D341Med (cell line): ENCODE data around the gene TARBP1.
"Not testable (repeated sequence)": the region's sequence is repeated elsewhere in the genome, so short reads cannot be mapped to it uniquely, and the experiment has no call there.

Experiments used
- DNase-seq: peaks from one replicate; pipeline ENCODE4 v3.0.0; 2012; ENCODE audit warnings: low spot score

TARBP1 gene

DNA sequence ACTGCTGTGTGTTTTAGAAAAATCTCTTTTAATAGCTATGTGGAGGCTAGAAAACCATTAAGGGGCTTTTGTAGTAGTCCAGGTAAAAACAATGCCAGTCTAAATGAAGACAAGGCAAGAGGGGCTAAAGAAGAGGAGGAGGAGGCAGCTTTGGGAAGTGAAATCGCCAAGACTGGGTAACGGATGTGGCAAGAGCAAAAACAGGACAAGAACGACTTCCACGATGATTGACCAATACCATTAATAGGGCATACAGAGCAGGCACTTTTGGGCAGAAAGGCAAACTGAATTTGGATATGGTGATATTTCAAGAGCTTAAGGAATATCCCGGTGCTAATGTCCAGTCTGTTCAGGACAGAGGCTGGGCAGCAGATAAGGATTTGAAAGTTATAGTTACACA, 83.7 kb downstream of the TARBP1 start:
- no peak for DNase-seq

DNA sequence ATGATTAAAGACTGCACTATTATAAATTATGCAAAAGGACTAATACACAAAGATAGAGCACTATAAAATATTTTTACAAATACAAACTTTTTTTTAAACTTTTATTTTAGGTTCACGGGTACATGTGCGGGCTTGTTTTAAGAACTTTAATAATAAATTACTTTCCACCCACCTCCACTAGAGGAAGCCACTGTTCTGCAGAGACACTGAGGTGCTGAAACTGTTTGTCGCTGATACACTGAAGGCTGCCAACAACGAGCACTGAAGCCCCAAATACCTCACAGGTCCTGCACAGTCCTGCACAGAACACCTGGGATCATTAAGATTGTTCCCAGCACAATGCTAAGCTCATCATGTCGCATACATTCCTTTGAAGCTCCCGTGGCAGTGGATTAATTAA, 85.8 kb downstream of the TARBP1 start:
- DNase-seq = no peak

DNA sequence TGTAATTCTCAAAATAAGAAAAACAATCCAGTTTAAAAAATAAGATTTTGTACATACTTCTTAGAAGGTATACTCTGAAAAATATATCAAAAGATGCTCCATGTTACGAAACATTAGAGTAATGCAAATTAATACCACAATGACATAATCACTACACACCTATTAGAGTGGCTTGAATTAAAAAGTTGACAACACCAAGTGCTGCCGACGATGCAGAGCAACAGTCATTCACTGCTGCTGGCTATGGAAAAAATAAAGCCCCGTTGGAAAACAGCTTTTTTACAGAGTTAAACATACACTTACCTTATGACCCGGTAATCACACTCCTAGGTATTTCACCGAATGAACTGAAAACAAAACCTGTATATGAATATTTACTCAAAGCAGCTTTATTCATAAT, 90.9 kb downstream of the TARBP1 start:
- no peak for DNase-seq

DNA sequence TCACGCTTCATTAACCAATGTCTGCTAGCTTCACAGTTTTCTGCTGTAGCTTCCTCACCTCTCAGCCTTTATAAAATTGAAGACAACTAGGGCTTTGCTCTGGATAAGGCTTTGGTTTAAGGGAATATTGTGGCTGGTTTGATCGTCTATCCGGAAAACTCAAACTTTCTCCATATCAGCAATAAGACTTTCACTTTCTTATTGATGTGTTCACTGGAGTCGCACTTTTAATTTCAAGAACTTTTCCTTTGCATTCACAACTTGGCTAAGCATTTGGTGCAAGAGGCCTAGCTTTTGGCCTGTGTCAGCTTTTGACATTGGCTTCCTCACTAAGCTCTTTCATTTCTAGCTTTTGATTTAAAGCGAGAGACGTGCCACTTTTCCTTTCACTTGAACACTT, 92.9 kb downstream of the TARBP1 start:
- DNase-seq = no peak

DNA sequence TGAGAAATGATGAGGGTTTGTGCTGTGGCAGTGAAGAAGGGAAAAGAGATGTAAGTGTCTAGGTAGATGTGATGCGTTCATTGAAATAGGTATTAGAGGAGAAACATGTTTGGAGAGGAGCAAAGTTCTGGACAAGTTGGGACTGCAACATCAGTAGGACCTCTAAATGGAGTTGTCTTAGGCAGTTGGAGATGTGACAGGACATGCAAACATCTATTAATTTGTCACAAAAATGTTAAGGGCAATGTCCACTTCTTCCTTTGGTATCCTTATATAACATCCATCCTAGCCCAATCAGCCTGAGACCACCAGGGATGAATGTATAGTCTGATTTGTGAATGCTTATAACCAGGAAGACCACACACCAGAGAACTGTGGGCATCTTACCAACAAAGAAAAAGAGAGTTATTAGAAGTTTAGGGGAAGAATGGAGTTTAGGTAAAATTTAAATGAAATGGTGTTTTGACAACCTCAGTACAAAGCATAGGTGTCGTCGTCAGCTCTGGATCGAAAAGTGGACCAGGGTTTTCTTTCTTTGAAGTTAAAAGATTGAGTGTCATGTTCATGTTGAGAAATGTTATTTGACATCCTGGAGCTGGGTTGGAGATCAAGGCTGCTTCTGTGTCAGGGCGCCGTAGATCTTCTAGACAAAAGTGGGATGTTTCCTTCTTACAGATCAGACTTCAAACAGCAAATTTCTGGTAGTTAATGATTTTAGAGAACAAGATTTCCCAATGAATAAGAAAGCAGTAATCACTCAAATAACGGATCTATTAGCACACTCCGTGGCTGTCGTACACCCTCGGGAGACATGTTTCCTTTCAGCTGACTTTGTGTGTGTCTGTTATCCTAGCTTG, 97.1 kb downstream of the TARBP1 start:
- DNase-seq = no peak

DNA sequence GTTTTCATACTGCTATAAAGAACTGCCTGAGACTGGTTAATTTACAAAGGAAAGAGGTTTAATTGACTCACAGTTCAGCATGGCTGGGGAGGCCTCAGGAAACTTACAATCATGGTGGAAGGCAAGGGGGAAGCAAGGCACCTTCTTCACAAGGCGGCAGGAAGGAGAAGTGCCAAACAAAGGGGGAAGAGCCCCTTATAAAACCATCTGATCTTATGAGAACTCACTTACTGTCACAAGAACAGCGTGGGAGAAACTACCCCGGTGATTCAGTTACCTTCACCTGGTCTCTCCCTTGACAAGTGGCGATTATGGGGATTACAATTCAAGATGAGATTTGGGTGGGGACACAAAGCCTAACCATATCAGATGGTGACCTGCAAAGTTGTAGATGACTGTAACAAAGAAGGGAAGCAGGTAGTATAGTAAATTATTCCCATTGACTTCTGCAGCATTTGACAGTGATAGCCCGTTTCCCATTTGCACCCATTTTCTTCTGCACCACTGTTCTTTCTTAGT, 99.3 kb downstream of the TARBP1 start:
- not testable (repeated sequence) for DNase-seq

DNA sequence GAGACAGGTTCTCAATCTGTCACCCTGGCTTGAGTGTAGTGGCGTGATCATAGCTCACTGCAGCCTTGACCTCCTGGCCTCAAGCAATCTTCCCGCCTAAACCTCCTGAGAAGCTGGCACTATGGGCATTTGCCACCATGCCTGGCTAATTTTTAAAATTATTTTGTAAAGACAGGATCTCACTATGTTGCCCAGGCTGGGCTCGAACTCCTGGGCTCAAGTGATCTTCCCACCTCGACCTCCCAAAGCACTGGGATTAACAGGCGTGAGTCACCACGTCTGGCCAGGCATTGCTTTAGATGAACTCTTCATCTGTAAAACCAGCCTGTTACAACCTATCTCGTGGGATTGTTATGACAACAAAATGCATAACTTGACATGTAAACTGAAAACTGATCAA, 103.3 kb downstream of the TARBP1 start:
- DNase-seq = no peak

DNA sequence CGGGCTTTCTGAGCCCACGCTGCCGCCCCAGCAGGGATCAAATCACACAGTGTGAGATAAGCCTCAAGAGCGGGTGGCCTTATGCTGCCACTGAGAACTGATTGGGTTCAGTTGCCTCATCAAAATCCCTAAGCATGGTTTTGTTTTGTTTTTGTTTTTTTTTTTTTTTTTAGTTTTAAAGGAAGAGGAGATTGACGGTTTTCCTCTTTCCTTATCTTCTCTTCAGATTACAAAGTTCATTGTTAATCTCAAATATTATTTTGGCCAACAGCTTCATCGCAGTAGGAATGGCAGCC, 105.1 kb downstream of the TARBP1 start:
- DNase-seq = no peak

DNA sequence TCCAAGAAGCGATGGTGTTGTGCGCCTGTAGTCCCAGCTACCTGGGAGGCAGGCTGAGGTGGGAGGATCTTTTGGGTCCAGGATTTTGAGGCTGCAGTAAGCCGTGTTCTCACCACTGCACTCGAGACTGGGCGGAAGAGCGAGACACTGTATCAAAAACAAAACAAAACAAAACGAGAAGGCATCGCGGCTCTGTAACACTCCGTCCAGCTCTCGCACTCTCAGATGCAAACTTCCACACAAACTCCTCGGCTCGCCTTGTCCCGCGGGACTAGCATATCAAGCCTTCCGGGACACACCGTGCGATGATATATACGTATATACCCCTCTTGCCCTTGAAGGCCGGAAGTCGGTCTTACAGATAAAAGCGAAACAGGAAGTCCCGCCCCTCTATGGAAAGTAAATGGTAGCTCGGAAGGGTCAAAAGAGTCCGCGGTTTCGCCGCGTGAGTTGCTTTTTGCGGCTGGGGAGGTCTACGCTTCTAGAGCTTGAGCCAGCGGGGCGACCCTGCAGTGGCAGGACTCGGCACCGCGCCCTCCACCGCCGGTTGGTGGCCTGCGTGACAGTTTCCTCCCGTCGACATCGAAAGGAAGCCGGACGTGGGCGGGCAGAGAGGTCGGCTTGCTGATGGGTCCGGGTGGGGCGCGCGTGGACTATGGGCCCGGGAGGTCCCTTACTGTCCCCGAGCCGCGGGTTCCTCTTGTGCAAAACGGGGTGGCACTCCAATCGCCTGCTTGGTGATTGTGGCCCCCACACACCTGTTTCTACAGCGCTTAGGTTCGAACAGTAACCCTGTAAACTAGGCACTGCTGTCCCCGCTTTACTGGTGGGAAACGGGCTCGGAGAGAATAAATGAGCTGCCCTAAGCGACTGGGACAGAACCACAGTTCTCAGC, 105.7 kb downstream of the TARBP1 start, which contains the start of gene COA6:
TSS of gene COA6 (plus strand) at position 393 of the 895 bp plus-strand sequence. CDS start at position 404, 11 bp downstream.
- peak; percentile 90 for DNase-seq

DNA sequence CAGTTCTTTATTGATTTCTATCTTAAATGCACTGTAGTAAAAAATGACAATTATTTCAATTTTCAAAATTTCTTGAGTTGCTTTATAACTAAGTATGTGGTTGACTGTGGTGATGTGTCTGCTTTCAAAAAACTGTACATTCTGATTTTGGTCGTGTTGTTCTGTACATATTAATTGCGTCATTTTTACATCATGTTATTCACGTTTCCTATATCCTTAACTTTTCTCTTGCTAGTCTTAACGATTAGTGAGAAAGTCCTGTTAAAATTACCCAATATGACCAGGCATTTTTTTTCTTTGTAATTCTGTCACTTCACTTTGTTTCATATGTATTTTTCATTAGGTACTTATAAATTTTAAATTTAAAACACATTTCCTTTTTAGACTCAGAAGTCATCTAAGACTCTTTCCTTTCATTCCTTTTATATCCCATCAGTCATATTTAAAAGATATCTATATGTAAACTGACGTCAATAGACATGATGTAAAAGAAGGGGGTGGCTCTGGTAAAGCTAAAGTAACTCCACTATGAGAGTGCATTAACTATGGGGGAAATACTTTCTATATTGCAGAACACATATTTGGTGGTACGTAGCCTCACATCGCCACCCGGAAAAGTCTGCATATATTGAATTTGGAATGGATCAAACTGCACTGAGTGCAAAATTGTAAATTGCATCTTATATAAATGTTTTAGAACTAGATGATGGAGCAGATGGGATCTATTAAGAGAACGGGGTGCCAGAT, 106.8 kb downstream of the TARBP1 start:
- no peak for DNase-seq

DNA sequence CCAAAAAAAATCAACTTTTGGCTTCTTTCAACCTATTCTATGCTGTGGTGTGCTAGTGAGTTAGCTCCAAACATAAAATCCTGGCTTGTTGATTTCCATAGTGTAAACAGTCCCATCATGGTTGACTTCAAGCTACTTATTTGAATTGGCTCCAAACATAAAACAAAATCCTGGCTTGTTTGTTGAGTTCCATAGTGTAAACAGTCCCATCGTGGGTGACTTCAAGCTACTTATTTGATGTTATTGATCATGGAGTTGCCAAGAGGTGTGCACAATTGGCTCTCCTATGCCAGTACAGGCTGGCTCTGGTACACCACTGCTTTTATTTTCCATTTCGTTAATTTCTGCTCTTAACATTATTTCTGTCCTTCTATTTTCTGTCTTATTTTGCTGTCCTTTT, 107.6 kb downstream of the TARBP1 start:
- no peak for DNase-seq

DNA sequence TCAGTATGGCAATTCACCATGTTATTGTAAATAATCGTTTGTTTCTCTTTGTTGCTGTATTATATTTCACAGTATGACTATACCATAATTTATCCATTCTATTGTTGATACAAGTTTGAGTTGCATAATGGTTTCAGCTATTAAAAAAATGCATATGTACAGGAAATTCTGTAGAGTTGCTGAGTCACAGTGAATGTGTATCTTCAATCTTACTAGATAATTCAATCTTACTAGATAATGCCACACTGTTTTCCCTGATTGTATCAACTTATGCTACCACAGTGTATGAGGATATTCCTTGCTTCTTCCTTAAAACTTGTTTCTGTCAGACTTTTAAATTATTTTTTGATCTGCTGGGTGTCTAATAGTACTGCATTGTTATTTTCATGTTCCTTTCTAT, 109.2 kb downstream of the TARBP1 start:
- no peak for DNase-seq

DNA sequence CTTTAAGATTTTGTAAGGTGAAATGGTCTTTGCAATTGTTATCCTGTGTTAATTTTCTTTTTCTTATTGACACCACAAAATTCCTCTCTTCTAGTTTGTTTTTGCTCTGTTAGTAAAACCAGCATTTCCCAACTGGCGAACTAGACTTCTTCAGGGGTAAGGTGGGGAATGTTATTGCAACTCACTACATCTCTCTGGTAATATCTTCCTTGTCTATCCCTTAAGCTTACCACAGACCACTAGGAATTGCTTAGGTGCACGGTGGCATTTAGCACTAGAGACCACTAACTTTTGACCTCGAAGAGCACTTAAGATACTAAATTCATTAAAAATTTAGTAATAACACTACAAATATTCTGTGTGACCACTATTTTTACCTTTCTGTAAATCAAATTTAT, 109.9 kb downstream of the TARBP1 start:
- no peak for DNase-seq

DNA sequence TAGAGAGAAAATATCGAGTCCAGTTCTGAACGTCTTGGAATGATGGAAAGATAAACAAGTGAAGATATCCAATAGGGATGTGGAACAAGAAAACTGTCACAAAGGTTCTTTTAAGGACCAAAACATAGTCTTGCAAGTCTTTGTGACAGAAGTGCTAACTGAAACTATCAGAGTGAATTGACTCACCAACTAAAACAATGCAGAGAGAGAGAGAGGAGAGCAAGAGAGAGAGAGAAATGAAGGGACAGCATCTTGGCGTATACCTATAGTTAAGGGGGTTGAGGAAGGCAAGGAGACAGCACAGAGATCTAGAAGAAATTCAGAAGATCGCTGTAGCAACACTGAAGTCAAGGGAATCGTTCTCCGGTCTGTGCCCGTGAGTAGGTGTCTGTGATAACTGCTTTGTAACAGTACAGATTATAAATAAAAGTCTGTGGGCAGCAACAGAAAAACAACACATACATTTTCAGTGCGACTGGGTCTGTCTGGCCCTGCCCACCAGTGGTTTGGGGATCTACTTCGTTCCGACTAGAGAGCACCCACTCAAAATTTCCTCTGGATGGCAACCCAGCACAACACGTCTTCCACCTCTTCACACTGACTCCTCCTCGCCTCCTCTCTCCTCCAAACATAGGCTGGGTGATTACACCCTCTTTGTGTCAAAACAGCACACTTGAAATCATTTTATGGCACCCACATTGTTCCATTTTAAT, 110.5 kb downstream of the TARBP1 start:
- DNase-seq = no peak

DNA sequence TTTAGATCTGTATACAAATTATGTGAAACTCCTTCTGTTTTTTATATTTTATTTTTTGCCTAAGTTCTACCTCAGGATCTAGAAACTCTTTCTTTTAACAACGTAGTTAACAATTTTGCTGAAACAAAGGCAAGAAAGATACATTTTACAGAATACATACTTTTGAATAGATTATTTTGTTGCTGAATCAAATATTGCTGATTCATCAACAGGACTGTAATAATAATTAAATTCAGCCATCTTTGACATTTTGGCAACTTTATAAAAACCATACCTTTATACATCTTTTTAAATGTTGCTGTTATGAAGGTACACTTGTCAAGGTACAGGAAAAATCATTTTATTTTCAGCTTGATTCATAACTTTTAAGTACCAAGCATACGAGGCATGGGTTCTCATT, 116.4 kb downstream of the TARBP1 start:
- DNase-seq = no peak

DNA sequence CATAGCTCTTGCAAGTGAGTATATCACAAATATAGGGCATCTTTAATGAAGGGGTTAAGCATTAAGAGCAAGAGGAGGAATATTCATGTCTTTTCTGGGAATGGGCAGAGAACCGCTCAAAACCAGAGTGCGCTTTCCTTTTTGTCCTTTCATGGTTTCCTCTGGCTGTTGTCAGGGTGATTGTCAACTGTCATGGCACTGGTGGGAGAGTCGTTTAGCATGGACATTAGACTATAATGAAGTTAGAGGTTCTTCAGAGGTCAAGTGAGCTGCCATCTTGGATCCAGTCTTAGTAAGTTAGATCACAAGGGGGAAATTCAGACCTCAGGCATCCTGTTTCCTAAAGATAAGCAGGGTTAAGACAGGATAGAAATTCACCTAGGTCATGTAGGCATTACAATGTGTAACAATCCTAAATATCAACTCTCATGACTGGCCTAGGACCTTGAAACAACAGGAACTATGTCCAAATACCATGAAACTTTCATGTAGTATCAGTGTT, 117.8 kb downstream of the TARBP1 start:
- no peak for DNase-seq

DNA sequence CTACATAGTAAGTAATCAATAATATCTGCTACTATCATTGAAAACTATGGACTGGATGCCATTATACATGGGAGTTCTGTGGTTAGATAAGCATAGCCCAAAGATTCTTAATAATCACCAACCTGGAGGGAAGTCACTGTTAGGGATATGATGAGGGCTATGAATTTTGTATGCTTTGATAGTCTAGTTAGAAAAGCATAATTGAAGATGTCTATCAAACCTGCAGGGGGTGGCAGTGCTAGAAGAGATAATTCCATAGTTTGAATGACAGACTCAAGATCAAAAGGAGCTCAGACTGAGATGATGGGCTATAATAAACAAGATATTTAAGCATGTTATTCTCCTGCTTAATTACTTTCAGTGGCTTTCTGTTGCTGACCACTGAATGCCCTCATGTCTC, 121.1 kb downstream of the TARBP1 start:
- no peak for DNase-seq

DNA sequence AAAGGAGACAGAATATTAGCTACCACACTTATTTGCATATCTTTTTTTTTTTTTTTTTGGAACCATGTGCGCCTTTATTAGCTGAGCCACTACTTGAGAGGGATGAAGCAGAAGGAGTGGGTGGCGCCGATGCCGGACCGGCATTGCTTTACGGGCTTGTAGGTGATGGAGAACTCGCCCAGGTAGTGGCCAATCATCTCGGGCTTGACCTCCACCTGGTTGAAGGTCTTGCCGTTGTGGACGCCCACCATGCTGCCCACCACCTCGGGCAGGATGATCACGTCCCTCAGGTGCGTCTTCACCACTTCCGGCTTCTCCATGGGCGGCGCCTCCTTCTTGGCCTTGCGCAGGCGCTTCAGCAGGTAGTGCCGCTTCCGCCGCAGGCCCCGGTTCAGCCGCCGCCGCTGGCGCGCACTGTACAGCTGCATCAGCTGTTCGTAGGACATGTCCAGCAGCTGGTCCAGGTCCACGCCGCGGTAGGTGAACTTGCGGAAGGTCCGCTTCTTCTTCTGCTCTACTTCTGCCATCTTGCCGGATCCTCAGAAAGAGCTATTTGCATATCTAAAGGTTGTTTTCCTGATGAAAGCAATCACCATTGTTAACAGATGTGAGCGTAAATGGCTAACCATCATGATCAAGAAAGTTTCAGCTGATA, 122.2 kb downstream of the TARBP1 start:
- not testable (repeated sequence) for DNase-seq

DNA sequence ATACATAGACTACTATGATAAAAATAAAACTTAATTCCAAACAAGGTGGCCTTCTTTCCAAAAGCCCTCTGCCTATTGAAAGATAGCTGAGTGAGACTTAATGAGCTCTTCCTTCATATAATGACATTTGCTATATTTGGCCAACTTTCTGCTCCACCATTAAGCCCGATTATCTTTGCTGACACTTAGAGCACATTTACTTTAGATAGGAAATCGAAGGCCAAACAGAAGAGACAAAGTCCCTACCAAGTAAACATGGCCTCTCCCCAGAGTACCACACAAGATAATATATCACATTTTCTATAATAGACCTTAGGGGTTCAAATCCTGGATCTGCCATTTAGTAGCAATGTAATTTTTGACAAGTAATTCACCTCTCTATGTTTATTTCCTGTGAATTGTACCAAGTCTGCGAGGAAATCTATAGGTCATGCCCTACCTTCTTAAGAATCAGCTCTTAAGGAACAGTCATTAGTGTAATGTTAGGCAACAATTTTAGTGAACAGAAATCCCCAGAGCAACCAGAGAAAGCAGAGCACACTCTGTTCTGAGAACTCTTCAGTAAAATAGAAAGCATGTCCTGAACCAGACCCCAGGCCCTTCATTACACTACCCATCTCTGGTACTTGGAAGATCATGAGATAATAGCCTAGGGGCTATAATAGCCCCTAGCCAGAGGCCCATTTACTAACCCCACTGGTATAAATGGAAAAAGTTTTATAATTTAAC, 123.0 kb downstream of the TARBP1 start:
- no peak for DNase-seq

DNA sequence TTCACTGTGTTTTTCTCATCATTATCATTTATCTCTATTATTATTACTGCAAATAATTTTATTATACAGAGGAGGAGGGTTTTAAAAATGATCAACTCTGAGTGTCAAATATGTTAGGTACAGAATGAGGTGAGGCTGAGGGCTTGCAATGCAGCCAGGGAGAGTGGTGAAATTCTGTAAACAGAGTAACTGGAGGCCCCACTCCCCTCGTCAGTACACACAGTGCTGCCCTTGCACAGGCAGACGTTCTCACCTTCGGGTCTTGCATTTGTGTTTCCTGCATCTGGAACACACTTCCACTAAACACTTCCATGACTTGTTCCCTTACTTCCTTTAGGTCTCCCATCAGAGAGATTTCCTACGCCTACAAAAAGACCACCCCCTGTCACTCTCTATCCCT, 130.0 kb downstream of the TARBP1 start:
- no peak for DNase-seq
